K562 (cell line): ENCODE data around the gene SLC19A1. TPM values are rescaled to one million over a fixed set of nuclear protein-coding genes. Genes with fewer than 3 reads are reported as not detected.

Source experiments
- ATAC-seq: fragments of 200-7000 bp; cut with Tn5 transposase; 3 replicates; pipeline ENCODE4 v1.9.1; 2020; ENCODE audit warnings: moderate library complexity
- BruUV-seq: library from RNA; stranded (reverse); fragments of 400-500 nt; replicated peaks from 2 replicates; lab custom pipeline; 2021; lab: Mats Ljungman, UMichigan
- CTCF ChIA-PET: fragments of 300-600 bp; formaldehyde crosslinking; extraction: SDS; loops from one replicate; lab custom pipeline; 2021; ENCODE audit warnings: low intra/inter-chr PET ratio; lab: Yijun Ruan, JAX
- POLR2A ChIA-PET: fragments of 300-600, 350-650 bp; sonication (Branson Sonifier 250); formaldehyde crosslinking; extraction: SDS; loops from one replicate; lab custom pipeline; 2021; ENCODE audit warnings: antibody characterized with exemption, inconsistent platforms; lab: Yijun Ruan, JAX
- DNase-seq, 4 experiments: peaks; one replicate each; pipeline versions ENCODE4 v3.0.0 to v3.0.0-alpha.2; 2011 to 2018; ENCODE audit warnings: low spot score in 3 of 4, mixed read lengths in 3 of 4; ENCODE audit errors: extremely low read depth in 1 of 4
- FAIRE-seq: peaks from 2 replicates; lab custom pipeline; 2011; peaks lifted over from hg19 to GRCh38; lab: Jason Lieb, UNC
- H2AFZ ChIP-seq: 2 replicates; pipeline ENCODE4 v1.6.0; 2011; ENCODE audit warnings: low read depth, low read length, control low read depth, inconsistent platforms
- H3K27ac ChIP-seq: fragments of 200-600 bp; 3 replicates; pipeline ENCODE4 v1.8.0; 2011; ENCODE audit warnings: low read depth, mild to moderate bottlenecking, control low read depth, inconsistent platforms, low read length, moderate library complexity, mixed read lengths; ENCODE audit errors: extremely low read depth
- H3K27me3 ChIP-seq, 2 experiments: fragments of 300-600 bp in 1 of 2; 2 replicates in 1 of 2; 3 replicates in 1 of 2; pipeline versions ENCODE4 v1.6.0 to v1.8.0; 2011; ENCODE audit warnings: inconsistent platforms in 2 of 2, low read length in 2 of 2, mild to moderate bottlenecking in 1 of 2, mixed read lengths in 1 of 2, moderate library complexity in 1 of 2; ENCODE audit not compliant: control insufficient read depth in 2 of 2, insufficient read depth in 2 of 2
- H3K36me3 ChIP-seq: fragments of 300-600 bp; 3 replicates; pipeline ENCODE4 v1.8.0; 2011; ENCODE audit warnings: mild to moderate bottlenecking, low read length, inconsistent platforms; ENCODE audit not compliant: control insufficient read depth, insufficient read depth
- H3K4me1 ChIP-seq, 2 experiments: fragments of 200-600 bp in 1 of 2; replicated peaks in 1 of 2; 2 replicates in 1 of 2; 3 replicates in 1 of 2; pipeline versions ENCODE4 v1.5.1 to v1.8.0; 2011; ENCODE audit warnings: inconsistent platforms in 2 of 2, low read length in 2 of 2, mild to moderate bottlenecking in 1 of 2, mixed read lengths in 1 of 2, moderate library complexity in 1 of 2; ENCODE audit not compliant: control insufficient read depth in 2 of 2, insufficient read depth in 2 of 2
- H3K4me2 ChIP-seq: 2 replicates; pipeline ENCODE4 v1.6.1; 2011; ENCODE audit warnings: low read length, control low read depth, inconsistent platforms, mixed read lengths; ENCODE audit not compliant: insufficient read depth
- H3K4me3 ChIP-seq: fragments of 200-600 bp; sonication (generic), shearing (Covaris generic); 2 replicates; pipeline ENCODE4 v1.5.1; 2016; ENCODE audit warnings: control low read depth, inconsistent platforms
- H3K79me2 ChIP-seq: fragments of 200-600 bp; 3 replicates; pipeline ENCODE4 v1.8.0; 2011; ENCODE audit warnings: low read length, inconsistent platforms; ENCODE audit not compliant: control insufficient read depth, insufficient read depth
- H3K9ac ChIP-seq, 2 experiments: 2 replicates each; pipeline versions ENCODE4 v1.6.0 to v1.6.1; 2011; ENCODE audit warnings: low read depth in 2 of 2, low read length in 2 of 2, control low read depth in 1 of 2, inconsistent platforms in 1 of 2, mild to moderate bottlenecking in 1 of 2, mixed read lengths in 1 of 2; ENCODE audit not compliant: insufficient read depth in 1 of 2
- H3K9me1 ChIP-seq: one replicate; pipeline ENCODE4 v1.6.0; 2011; ENCODE audit warnings: inconsistent platforms, mild to moderate bottlenecking, low read length, moderate library complexity; ENCODE audit not compliant: control insufficient read depth, insufficient read depth
- H3K9me3 ChIP-seq: replicated peaks from 2 replicates; pipeline ENCODE4 v1.5.1; 2011; ENCODE audit warnings: low read depth, low read length, inconsistent platforms; ENCODE audit not compliant: control insufficient read depth, insufficient read depth
- H4K20me1 ChIP-seq: replicated peaks from 2 replicates; pipeline ENCODE4 v1.6.1; 2011; ENCODE audit warnings: low read length, inconsistent platforms, mixed read lengths; ENCODE audit not compliant: control insufficient read depth, insufficient read depth
- CBX5 ChIP-seq: IDR thresholded peaks from 2 replicates; pipeline ENCODE4 v1.6.1; 2014; ENCODE audit warnings: low read depth, borderline replicate concordance
- KLF16 ChIP-seq: IDR thresholded peaks from 2 replicates; pipeline ENCODE4 v1.6.1; 2016; ENCODE audit warnings: antibody characterized with exemption
- ZFP1 ChIP-seq: fragments of 450-650 bp; formaldehyde crosslinking; IDR thresholded peaks from 2 replicates; pipeline ENCODE4 v1.4.0; 2020; ENCODE audit warnings: mild to moderate bottlenecking, mixed read lengths
- WGBS: fragments of 100-300 bp; shearing (Covaris generic); methylation state at CpG from one replicate; pipeline ENCODE4 v1.1.6; 2016; ENCODE audit warnings: low coverage, mixed read lengths; ENCODE audit not compliant: insufficient coverage; ENCODE audit errors: missing lambda C conversion rate; 5-methylcytosine and 5-hydroxymethylcytosine counted together
- in situ Hi-C: fragments of 300-500 bp; cut with MboI; formaldehyde crosslinking; loops from 4 replicates; pipeline ENCODE4 v1.15.0; 2018; ENCODE audit warnings: inconsistent platforms, mixed read lengths
- intact Hi-C: fragments of 100-400 bp; cut with micrococcal nuclease; formaldehyde crosslinking; loops from 2 replicates; pipeline ENCODE4 v1.14.2; 2022
- polyA plus RNA-seq, 8 experiments: library from polyadenylated mRNA; depleted of rRNA in 4 of 8; stranded (reverse) in 5 of 8; unstranded in 3 of 8; fragments of >200 nt; fragmentation: Nextera tagmentation in 2 of 8; fragmentation: Illumina TruSeq in 1 of 8; extraction: Ambion mirVana in 2 of 8; extraction: Trizol in 1 of 8; gene quantifications; 2 replicates each; pipeline versions ENCODE4 v1.2.1 to v1.2.3, GENCODE V29; 2011 to 2014; ENCODE audit warnings: inconsistent platforms in 1 of 8, missing spikeins in 1 of 8
- total RNA-seq, 7 experiments: library from RNA; depleted of rRNA in 6 of 7; stranded (reverse); fragments of >200 nt in 6 of 7; fragmentation: Illumina TruSeq in 2 of 7; extraction: Trizol in 2 of 7; gene quantifications; 2 replicates each; pipeline versions ENCODE4 v1.2.1 to v1.2.3, GENCODE V29; 2011 to 2021; ENCODE audit warnings: low replicate concordance in 1 of 7
- TF ChIP-seq, protein P1 (sequence below): fragments of 250-450 bp; sonication (Bioruptor Pico); IDR thresholded peaks from 2 replicates; pipeline ENCODE4 v1.8.0; 2022; ENCODE audit warnings: inconsistent platforms, mild to moderate bottlenecking, moderate library complexity, borderline replicate concordance
- TF ChIP-seq, protein P2 (sequence below): sonication (generic); formaldehyde crosslinking; IDR thresholded peaks from 2 replicates; pipeline ENCODE4 v1.8.1; 2023; ENCODE audit warnings: mild to moderate bottlenecking, missing genetic modification reagents
- TF ChIP-seq, protein P3 (sequence below): fragments of 450-650 bp; IDR thresholded peaks from 2 replicates; pipeline ENCODE4 v1.6.1; 2016
- TF ChIP-seq, protein P4 (sequence below): sonication (generic); formaldehyde crosslinking; IDR thresholded peaks from 2 replicates; pipeline ENCODE4 v1.8.0; 2022; ENCODE audit warnings: mild to moderate bottlenecking, missing genetic modification reagents, borderline replicate concordance

The SLC19A1 gene
- total and polyA plus RNA-seq, 9 of the 15 experiments (the other 6 are each of a cell fraction or from before 2014, with no cell fraction given) = 0.65 to 88.7 (median 12.0) TPM

DNA sequence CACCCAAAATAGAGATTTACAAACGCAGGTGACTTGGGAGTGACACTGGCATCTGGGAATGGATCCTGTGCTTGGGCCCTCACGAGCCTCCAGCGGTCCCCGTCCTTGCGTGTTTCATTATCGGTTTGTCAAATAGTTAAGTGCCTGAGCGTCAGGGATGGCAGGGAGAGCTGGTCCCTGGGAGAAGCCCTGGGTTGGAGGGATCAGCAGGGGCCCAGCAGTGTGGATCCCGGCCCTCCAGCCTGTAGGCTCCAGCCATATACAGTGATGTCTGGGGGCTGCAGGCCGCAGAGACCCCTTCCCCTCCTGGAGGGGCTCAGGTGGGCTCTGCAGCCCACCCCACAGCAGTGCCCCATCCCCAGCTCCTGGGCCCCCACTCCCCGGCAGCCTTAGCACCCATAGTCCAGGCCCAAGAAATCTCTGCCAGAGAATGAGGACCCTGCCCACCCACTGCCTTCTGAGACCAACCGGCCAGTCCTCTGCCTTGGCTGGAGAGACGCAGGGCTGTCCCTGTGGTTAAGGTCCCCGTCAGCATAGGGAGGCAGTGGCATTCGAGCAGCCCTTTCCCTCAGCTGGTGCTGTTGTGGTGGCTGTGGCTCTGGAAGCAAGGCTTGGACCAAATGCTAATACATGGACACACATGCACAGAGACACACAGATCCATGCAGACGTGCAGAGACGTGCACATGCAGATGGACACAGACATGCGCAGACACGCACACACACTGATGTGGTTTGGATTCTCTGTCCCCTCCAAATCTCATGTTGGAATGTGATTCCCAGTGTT, 2.4 kb upstream of the SLC19A1 start:
- TF ChIP-seq, protein P1, sequence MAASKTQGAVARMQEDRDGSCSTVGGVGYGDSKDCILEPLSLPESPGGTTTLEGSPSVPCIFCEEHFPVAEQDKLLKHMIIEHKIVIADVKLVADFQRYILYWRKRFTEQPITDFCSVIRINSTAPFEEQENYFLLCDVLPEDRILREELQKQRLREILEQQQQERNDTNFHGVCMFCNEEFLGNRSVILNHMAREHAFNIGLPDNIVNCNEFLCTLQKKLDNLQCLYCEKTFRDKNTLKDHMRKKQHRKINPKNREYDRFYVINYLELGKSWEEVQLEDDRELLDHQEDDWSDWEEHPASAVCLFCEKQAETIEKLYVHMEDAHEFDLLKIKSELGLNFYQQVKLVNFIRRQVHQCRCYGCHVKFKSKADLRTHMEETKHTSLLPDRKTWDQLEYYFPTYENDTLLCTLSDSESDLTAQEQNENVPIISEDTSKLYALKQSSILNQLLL (CRISPR knock-in tag) = no peak
- TF ChIP-seq, protein P2, sequence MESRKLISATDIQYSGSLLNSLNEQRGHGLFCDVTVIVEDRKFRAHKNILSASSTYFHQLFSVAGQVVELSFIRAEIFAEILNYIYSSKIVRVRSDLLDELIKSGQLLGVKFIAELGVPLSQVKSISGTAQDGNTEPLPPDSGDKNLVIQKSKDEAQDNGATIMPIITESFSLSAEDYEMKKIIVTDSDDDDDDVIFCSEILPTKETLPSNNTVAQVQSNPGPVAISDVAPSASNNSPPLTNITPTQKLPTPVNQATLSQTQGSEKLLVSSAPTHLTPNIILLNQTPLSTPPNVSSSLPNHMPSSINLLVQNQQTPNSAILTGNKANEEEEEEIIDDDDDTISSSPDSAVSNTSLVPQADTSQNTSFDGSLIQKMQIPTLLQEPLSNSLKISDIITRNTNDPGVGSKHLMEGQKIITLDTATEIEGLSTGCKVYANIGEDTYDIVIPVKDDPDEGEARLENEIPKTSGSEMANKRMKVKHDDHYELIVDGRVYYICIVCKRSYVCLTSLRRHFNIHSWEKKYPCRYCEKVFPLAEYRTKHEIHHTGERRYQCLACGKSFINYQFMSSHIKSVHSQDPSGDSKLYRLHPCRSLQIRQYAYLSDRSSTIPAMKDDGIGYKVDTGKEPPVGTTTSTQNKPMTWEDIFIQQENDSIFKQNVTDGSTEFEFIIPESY = no peak
- TF ChIP-seq, protein P3, sequence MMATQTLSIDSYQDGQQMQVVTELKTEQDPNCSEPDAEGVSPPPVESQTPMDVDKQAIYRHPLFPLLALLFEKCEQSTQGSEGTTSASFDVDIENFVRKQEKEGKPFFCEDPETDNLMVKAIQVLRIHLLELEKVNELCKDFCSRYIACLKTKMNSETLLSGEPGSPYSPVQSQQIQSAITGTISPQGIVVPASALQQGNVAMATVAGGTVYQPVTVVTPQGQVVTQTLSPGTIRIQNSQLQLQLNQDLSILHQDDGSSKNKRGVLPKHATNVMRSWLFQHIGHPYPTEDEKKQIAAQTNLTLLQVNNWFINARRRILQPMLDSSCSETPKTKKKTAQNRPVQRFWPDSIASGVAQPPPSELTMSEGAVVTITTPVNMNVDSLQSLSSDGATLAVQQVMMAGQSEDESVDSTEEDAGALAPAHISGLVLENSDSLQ = no peak
- TF ChIP-seq KLF16 (no peak), CBX5 (no peak), ZFP1 (CRISPR knock-in tag) (no peak)
- TF ChIP-seq, protein P4, sequence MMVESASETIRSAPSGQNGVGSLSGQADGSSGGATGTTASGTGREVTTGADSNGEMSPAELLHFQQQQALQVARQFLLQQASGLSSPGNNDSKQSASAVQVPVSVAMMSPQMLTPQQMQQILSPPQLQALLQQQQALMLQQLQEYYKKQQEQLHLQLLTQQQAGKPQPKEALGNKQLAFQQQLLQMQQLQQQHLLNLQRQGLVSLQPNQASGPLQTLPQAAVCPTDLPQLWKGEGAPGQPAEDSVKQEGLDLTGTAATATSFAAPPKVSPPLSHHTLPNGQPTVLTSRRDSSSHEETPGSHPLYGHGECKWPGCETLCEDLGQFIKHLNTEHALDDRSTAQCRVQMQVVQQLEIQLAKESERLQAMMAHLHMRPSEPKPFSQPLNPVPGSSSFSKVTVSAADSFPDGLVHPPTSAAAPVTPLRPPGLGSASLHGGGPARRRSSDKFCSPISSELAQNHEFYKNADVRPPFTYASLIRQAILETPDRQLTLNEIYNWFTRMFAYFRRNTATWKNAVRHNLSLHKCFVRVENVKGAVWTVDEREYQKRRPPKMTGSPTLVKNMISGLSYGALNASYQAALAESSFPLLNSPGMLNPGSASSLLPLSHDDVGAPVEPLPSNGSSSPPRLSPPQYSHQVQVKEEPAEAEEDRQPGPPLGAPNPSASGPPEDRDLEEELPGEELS = no peak
- TF ChIP-seq, all 486 proteins: peak for 0
- no TSS peak for BruUV-seq

More for the DNA sequence above, 2.4 kb upstream of the SLC19A1 start:
- H4K20me1 ChIP-seq = no peaks in the 10 kb centered on the region; the same call in 1 of the 2 replicates
- no peak for DNase-seq
- peaks cover 7 to 48% of the 10 kb centered on the region in 2 experiments; a peak in 4 of 5 replicates for H3K4me1 ChIP-seq
- no peak overlapping the region for H3K4me2 ChIP-seq
- no peak for FAIRE-seq
- ATAC-seq = no peak
- peaks cover 0 to 13% of the 10 kb centered on the region in 2 experiments; a peak in 4 of 5 replicates for H3K27me3 ChIP-seq
- POLR2A ChIA-PET = interaction anchor here (0.6 kb wide), 1 partner anchor 32 kb away, joined by 3 read pairs; no protein-coding TSS in a partner anchor
- in situ Hi-C loops (no loop called here), intact Hi-C loops (loop anchor here (5.0 kb wide), 1 partner anchor 252 kb away; no protein-coding TSS in a partner anchor)
- H3K36me3 ChIP-seq = peaks cover 15% of the 10 kb centered on the region; the same call in 2 of the 3 replicates
- H3K9ac ChIP-seq = peak overlapping the region in 1 of 2 experiments; percentile 75; a peak in 2 of 4 replicates
- no peak overlapping the region for H3K27ac ChIP-seq
- peaks cover 21% of the 10 kb centered on the region for H3K79me2 ChIP-seq
- H2AFZ ChIP-seq = no peak overlapping the region
- no peaks in the 10 kb centered on the region for H3K9me1 ChIP-seq
- CTCF ChIA-PET = no interaction called here
- no peak overlapping the region for H3K4me3 ChIP-seq
- WGBS = 53% methylated on average over 17 of the region's 18 CpGs
- H3K9me3 ChIP-seq = no peaks in the 10 kb centered on the region
